T-cell (primary cell): ENCODE measurements around the gene PTCHD1. TPM values are rescaled to one million over a fixed set of nuclear protein-coding genes. Genes with fewer than 3 reads are reported as not detected.

ENCODE experiments used
- ATAC-seq, 4 experiments: fragments of 200-7000 bp in 3 of 4; fragments of 150-1000 bp in 1 of 4; cut with Tn5 transposase; replicated peaks in 1 of 4; 1 replicate in 3 of 4; 2 replicates in 1 of 4; pipeline ENCODE4 v1.10.0; 2021; ENCODE audit warnings: moderate library complexity in 3 of 4, mild to moderate bottlenecking in 2 of 4, moderate number of reproducible peaks in 1 of 4
- CTCF ChIA-PET, 2 donors: fragments of 300-600 bp; sonication (Branson Sonifier 250); formaldehyde crosslinking; loops; one replicate each; lab custom pipeline; 2022; ENCODE audit warnings: antibody characterized with exemption in 2 of 2; lab: Charles Lee
- POLR2A ChIA-PET, 2 donors: fragments of 300-600 bp; sonication (Branson Sonifier 250); formaldehyde crosslinking; loops; one replicate each; lab custom pipeline; 2022; ENCODE audit warnings: antibody characterized with exemption in 2 of 2; lab: Charles Lee
- DNase-seq, 35 experiments: peaks; one replicate each; pipeline versions ENCODE4 v3.0.0 to v3.0.0-alpha.2; 2013 to 2023
- H3K27ac ChIP-seq: one replicate; pipeline ENCODE4 v1.5.1; 2013; ENCODE audit warnings: low read length
- H3K27me3 ChIP-seq, 2 experiments: replicated peaks in 1 of 2; 1 replicate in 1 of 2; 2 replicates in 1 of 2; pipeline versions ENCODE4 v1.6.1 to v1.7.0; 2013; ENCODE audit warnings: low read length in 1 of 2, mixed read lengths in 1 of 2; ENCODE audit not compliant: control insufficient read depth in 2 of 2, insufficient read depth in 2 of 2; ENCODE audit errors: extremely low read depth in 1 of 2
- H3K36me3 ChIP-seq, 2 donors: 1 replicate in 1 of 2; 2 replicates in 1 of 2; pipeline versions ENCODE4 v1.6.1 to v1.7.0; 2013; ENCODE audit warnings: low read length in 1 of 2; ENCODE audit not compliant: control insufficient read depth in 2 of 2, insufficient read depth in 1 of 2; ENCODE audit errors: extremely low read depth in 1 of 2
- H3K4me1 ChIP-seq, 2 experiments: 1 replicate in 1 of 2; 2 replicates in 1 of 2; pipeline versions ENCODE4 v1.6.1 to v1.7.0; 2013; ENCODE audit warnings: low read length in 2 of 2, mixed read lengths in 1 of 2; ENCODE audit not compliant: insufficient read depth in 2 of 2, control insufficient read depth in 1 of 2; ENCODE audit errors: extremely low read depth in 1 of 2
- H3K4me3 ChIP-seq, 2 donors: 1 replicate in 1 of 2; 2 replicates in 1 of 2; pipeline versions ENCODE4 v1.5.1 to v1.7.0; 2013; ENCODE audit warnings: mild to moderate bottlenecking in 2 of 2, low read length in 1 of 2, moderate library complexity in 1 of 2; ENCODE audit not compliant: control insufficient read depth in 1 of 2; ENCODE audit errors: extremely low read depth in 1 of 2
- H3K9me3 ChIP-seq: 2 replicates; pipeline ENCODE4 v1.7.0; 2013
- H3K27ac Mint-ChIP-seq, 2 donors: one replicate each; pipeline ENCODE4 v1.8.0; 2020 to 2021; ENCODE audit warnings: mild to moderate bottlenecking in 2 of 2, mixed read lengths in 2 of 2
- H3K27me3 Mint-ChIP-seq, 2 donors: one replicate each; pipeline ENCODE4 v1.8.0; 2021 to 2022; ENCODE audit warnings: mixed read lengths in 2 of 2
- H3K36me3 Mint-ChIP-seq: one replicate; pipeline ENCODE4 v1.8.0; 2021; ENCODE audit warnings: mixed read lengths
- H3K4me1 Mint-ChIP-seq, 3 donors: one replicate each; pipeline ENCODE4 v1.8.0; 2020 to 2022; ENCODE audit warnings: mixed read lengths in 3 of 3, mild to moderate bottlenecking in 1 of 3
- H3K4me3 Mint-ChIP-seq, 3 donors: one replicate each; pipeline ENCODE4 v1.8.0; 2020 to 2022; ENCODE audit warnings: mild to moderate bottlenecking in 3 of 3, mixed read lengths in 3 of 3, moderate library complexity in 3 of 3
- H3K9me3 Mint-ChIP-seq, 3 donors: one replicate each; pipeline ENCODE4 v1.8.0; 2020 to 2022; ENCODE audit warnings: mixed read lengths in 3 of 3
- WGBS: methylation state at CpG from one replicate; pipeline ENCODE4 v1.1.5; 2013; ENCODE audit warnings: missing lambda C conversion rate; ENCODE audit not compliant: insufficient coverage; 5-methylcytosine and 5-hydroxymethylcytosine counted together
- total RNA-seq, 35 experiments: library from RNA in 6 of 35; stranded (reverse) in 6 of 35; fragments of 120-200 nt in 1 of 35; gene quantifications; one replicate each; pipeline versions ENCODE4 v1.2.1 to v1.2.4 and lab custom pipeline; 2013 to 2026

Gene PTCHD1
- total RNA-seq, 5 donors from 2014 or later (not counting 1 experiment from before 2014, with no cell fraction given): 0.03 TPM; not detected in 3

GRCh38 chrX:23403849-23404248 is 69.2 kb downstream of the PTCHD1 start:
- 30% methylated on average over 2 of the region's 6 CpGs for WGBS
- Mint-ChIP-seq H3K27me3 (peaks cover 0 to 5% of the 10 kb centered on the region in 2 donors), H3K27ac (peak overlapping the region in 1 of 2 donors; percentile 15), H3K36me3 (no peaks in the 10 kb centered on the region), H3K4me3 (no peak overlapping the region), H3K9me3 (no peaks in the 10 kb centered on the region), H3K4me1 (no peaks in the 10 kb centered on the region)
- Histone ChIP-seq H3K9me3 (no peaks in the 10 kb centered on the region), H3K36me3 (no peaks in the 10 kb centered on the region), H3K4me1 (no peaks in the 10 kb centered on the region), H3K27me3 (no peaks in the 10 kb centered on the region), H3K4me3 (no peak overlapping the region), H3K27ac (no peak overlapping the region)
- ChIA-PET POLR2A (no interaction called here), CTCF (no interaction called here)
- no peak for DNase-seq
- ATAC-seq: no peak

- Mint-ChIP-seq H3K27ac (no peak overlapping the region), H3K4me1 (no peaks in the 10 kb centered on the region), H3K36me3 (no peaks in the 10 kb centered on the region), H3K4me3 (no peak overlapping the region), H3K27me3 (no peaks in the 10 kb centered on the region), H3K9me3 (peaks cover 22 to 28% (median 23%) of the 10 kb centered on the region in 3 donors)
- ChIA-PET POLR2A (no interaction called here), CTCF (no interaction called here)
- ATAC-seq (no peak), DNase-seq (no peak)
- no peak overlapping the region for H3K27ac ChIP-seq
- no peaks in the 10 kb centered on the region for H3K9me3 ChIP-seq
- no peak overlapping the region for H3K4me3 ChIP-seq
- H3K36me3 ChIP-seq: no peaks in the 10 kb centered on the region
- H3K27me3 ChIP-seq: no peaks in the 10 kb centered on the region
- WGBS: no CpG with 5 or more reads among the region's 1 CpG
- H3K4me1 ChIP-seq: no peaks in the 10 kb centered on the region
These were observed 88.3 kb downstream of the PTCHD1 start for GRCh38 chrX:23422912-23423311.

- Histone ChIP-seq H3K27me3 (no peaks in the 10 kb centered on the region), H3K27ac (no peak overlapping the region), H3K36me3 (no peaks in the 10 kb centered on the region), H3K4me3 (no peak overlapping the region), H3K9me3 (no peaks in the 10 kb centered on the region), H3K4me1 (no peaks in the 10 kb centered on the region)
- Mint-ChIP-seq H3K4me1 (no peaks in the 10 kb centered on the region), H3K36me3 (no peaks in the 10 kb centered on the region), H3K27ac (no peak overlapping the region), H3K4me3 (no peak overlapping the region), H3K27me3 (peaks cover 1 to 17% of the 10 kb centered on the region in 2 donors), H3K9me3 (peaks cover 2 to 4% (median 4%) of the 10 kb centered on the region in 3 donors)
- DNase-seq (no peak), ATAC-seq (no peak)
- ChIA-PET POLR2A (no interaction called here), CTCF (no interaction called here)
- WGBS: 83% methylated on average over 2 of the region's 3 CpGs
These were observed 99.8 kb downstream of the PTCHD1 start for GRCh38 chrX:23434356-23434884.

- CTCF ChIA-PET: no interaction called here
- H3K4me1 ChIP-seq: no peaks in the 10 kb centered on the region
- DNase-seq: no peak
- H3K4me1 Mint-ChIP-seq: no peaks in the 10 kb centered on the region
- H3K27me3 ChIP-seq: no peaks in the 10 kb centered on the region
- 67% methylated on average over 1 of the region's 1 CpG for WGBS
- H3K4me3 Mint-ChIP-seq: no peak overlapping the region
- H3K27ac ChIP-seq: no peak overlapping the region
- H3K27ac Mint-ChIP-seq: no peak overlapping the region
- H3K4me3 ChIP-seq: no peak overlapping the region
- H3K9me3 ChIP-seq: no peaks in the 10 kb centered on the region
- no peaks in the 10 kb centered on the region for H3K36me3 Mint-ChIP-seq
- no peaks in the 10 kb centered on the region for H3K36me3 ChIP-seq
- H3K9me3 Mint-ChIP-seq: peaks cover 0 to 4% (median 0%) of the 10 kb centered on the region in 3 donors
- ATAC-seq: no peak
- POLR2A ChIA-PET: no interaction called here
- peaks cover 1 to 17% of the 10 kb centered on the region in 2 donors for H3K27me3 Mint-ChIP-seq
These were observed 100.5 kb downstream of the PTCHD1 start for GRCh38 chrX:23435108-23435507.

- no peak overlapping the region for H3K27ac Mint-ChIP-seq
- no peak overlapping the region for H3K27ac ChIP-seq
- no peaks in the 10 kb centered on the region for H3K4me1 Mint-ChIP-seq
- no peak overlapping the region for H3K4me3 ChIP-seq
- ChIA-PET POLR2A (no interaction called here), CTCF (no interaction called here)
- no peaks in the 10 kb centered on the region for H3K4me1 ChIP-seq
- no peaks in the 10 kb centered on the region for H3K36me3 ChIP-seq
- H3K4me3 Mint-ChIP-seq: no peak overlapping the region
- H3K27me3 Mint-ChIP-seq: peaks cover 1 to 17% of the 10 kb centered on the region in 2 donors
- H3K36me3 Mint-ChIP-seq: no peaks in the 10 kb centered on the region
- peaks cover 0 to 4% (median 0%) of the 10 kb centered on the region in 3 donors for H3K9me3 Mint-ChIP-seq
- no peaks in the 10 kb centered on the region for H3K9me3 ChIP-seq
- no CpG with 5 or more reads among the region's 2 CpGs for WGBS
- ATAC-seq: no peak
- DNase-seq: no peak
- no peaks in the 10 kb centered on the region for H3K27me3 ChIP-seq
These were observed 100.9 kb downstream of the PTCHD1 start for GRCh38 chrX:23435575-23435974.

GRCh38 chrX:23436875-23437274 is 102.2 kb downstream of the PTCHD1 start:
- no peaks in the 10 kb centered on the region for H3K9me3 ChIP-seq
- ChIA-PET CTCF (no interaction called here), POLR2A (no interaction called here)
- Mint-ChIP-seq H3K36me3 (no peaks in the 10 kb centered on the region), H3K4me3 (no peak overlapping the region), H3K4me1 (no peaks in the 10 kb centered on the region), H3K9me3 (peaks cover 0 to 10% (median 3%) of the 10 kb centered on the region in 3 donors), H3K27ac (no peak overlapping the region), H3K27me3 (peaks cover 1 to 17% of the 10 kb centered on the region in 2 donors)
- WGBS: no CpG with 5 or more reads among the region's 1 CpG
- H3K4me3 ChIP-seq: no peak overlapping the region
- DNase-seq (no peak), ATAC-seq (no peak)
- no peaks in the 10 kb centered on the region for H3K4me1 ChIP-seq
- H3K27ac ChIP-seq: no peak overlapping the region
- H3K36me3 ChIP-seq: no peaks in the 10 kb centered on the region
- no peaks in the 10 kb centered on the region for H3K27me3 ChIP-seq

GRCh38 chrX:23451266-23451665 is 116.6 kb downstream of the PTCHD1 start:
- H3K4me1 Mint-ChIP-seq: no peaks in the 10 kb centered on the region
- Histone ChIP-seq H3K27me3 (no peaks in the 10 kb centered on the region), H3K4me3 (no peak overlapping the region), H3K9me3 (no peaks in the 10 kb centered on the region), H3K36me3 (no peaks in the 10 kb centered on the region), H3K27ac (no peak overlapping the region), H3K4me1 (no peaks in the 10 kb centered on the region)
- H3K27ac Mint-ChIP-seq: no peak overlapping the region
- H3K36me3 Mint-ChIP-seq: no peaks in the 10 kb centered on the region
- ChIA-PET POLR2A (no interaction called here), CTCF (no interaction called here)
- whole genome bisulfite sequencing: no CpG with 5 or more reads among the region's 3 CpGs
- no peak overlapping the region for H3K4me3 Mint-ChIP-seq
- no peaks in the 10 kb centered on the region for H3K27me3 Mint-ChIP-seq
- ATAC-seq: no peak
- no peaks in the 10 kb centered on the region for H3K9me3 Mint-ChIP-seq
- no peak for DNase-seq
